HG03432 (cell line): Measurements from ENCODE around the gene SCML1.

Source experiments
- ATAC-seq: cut with Tn5 transposase; IDR thresholded peaks from one replicate; pipeline ENCODE4 v1.9.1; 2021; ENCODE audit warnings: mild to moderate bottlenecking, moderate library complexity; ENCODE audit not compliant: unreplicated experiment

SCML1 gene

DNA sequence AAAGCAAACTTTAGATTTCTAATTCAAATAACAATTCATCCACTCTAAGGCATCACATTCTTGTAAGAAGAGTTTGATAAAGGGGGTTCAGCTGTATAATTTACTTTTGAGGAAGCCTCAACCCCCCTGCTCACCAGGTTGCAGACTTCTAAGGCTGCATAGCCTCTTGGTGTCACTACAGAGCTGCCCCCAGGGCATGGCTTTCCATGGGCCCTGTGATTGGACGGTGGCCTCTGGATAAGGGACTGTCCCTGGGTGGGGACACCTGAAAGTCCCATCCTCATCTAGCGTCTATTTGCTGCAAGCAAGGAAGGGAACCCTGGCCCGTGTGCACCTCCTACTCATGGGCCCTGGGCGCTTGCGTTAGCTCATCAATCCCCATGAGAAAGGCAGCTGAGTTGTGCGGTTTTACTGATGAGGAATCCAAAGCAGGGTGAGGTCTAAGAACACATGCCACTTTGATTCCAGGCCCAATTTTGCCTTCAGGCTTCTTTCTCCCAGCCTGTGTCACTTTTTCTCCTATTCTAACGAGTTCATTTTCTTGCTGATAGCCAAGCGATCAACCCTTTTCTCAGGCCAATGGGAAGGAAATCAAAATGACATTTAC is 51.8 kb downstream of the SCML1 start:
- no peak for ATAC-seq

DNA sequence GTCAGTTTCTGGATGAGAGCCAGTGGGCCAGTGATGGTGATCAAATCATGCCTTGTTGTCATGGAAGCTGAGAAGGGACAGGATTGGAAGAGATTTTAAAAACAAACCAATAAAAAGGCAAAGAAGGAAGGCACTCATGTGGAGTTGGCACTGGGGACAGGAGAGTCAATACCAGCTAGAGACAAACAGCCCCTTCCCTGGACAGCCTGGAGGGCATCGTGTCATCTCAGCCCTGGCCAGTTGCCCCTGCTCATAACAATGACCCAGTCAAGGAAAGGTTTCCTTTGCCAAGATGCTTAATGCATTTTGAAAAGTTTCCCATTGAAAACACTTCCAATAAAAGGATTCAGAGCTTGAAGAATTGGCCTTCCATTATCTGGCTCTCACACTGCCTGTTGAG is 55.5 kb downstream of the SCML1 start:
- no peak for ATAC-seq

DNA sequence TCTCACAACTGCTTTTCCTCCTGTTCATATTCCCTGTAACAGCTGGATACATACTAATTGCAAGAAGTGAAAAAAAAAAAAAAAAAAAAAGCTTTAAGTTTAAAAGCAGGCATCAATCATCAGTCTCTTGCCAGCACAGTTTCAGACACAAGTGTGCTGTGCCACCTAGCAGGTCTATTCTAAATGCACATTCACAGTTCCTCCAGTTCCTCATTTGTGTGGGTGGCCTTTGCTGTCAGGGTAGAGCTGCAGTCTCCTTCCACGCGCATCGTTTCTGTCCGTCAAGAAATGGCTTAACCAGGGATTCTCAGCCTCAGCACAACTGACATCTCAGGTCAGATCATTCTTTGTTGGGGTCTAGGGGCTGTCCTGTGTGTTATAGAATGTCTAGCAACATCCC is 61.6 kb downstream of the SCML1 start:
- ATAC-seq, result no peak

DNA sequence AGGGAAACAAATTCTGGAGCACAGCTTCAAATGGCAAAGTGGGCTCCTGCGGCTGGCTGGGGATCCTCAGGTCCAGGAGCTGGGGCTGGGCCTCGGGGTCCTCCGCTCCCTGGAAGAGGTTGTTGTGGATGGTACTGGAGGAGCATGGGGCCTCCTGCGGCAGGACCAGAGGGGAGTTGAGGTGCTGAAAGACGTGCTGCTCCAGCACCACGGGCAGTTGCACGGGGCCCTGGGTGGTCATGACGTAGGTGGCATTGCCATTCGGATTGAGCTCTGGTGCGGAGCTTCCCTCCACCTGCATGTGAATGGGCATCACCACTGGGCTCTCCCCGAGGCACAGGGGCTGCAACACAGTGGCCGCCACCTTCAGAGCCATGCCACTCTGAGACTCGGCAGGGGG is 64.1 kb downstream of the SCML1 start:
- ATAC-seq, result no peak

DNA sequence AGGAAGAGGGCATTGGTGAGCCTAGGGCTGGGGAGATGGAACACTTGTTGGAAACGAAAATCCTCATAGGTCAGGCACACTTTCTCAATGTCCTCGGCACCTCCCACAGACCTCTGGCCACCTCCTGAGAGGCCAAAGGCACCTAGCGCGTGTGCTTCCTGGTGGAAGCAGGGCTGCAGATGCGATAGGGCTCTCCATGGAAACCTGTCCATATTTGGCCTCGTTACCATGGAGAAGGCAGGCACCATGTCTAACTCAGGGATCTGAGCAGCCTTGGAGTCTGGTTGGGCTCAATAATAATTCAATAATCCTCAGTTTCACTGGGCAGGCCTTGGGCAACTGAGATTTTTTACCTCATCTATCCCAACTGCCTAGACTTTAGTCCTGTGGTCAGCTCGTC is 65.5 kb downstream of the SCML1 start:
- no peak for ATAC-seq

DNA sequence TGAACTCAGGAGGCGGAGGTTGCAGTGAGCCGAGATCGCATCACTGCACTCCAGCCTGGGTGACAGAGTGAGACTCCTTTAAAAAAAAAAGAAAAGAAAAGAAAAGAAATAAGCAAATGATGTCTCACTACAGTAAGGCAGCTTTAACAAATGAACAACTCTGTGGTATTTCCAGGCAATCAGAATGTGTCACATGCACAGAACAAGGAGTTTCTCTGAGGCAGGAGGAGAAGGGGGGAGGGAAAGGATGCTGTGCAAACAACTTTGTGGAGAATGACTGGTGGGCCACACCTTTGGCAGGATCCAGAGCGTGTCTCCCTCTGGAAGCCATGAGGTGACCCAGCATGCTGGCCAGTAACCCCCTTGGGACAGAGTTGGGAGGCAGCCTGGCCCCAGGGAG is 66.2 kb downstream of the SCML1 start:
- no peak for ATAC-seq
